T-helper 2 cell (primary cell): Measurements from ENCODE around the gene CDH1.
"Not testable (repeated sequence)": the region's sequence is repeated elsewhere in the genome, so short reads cannot be mapped to it uniquely, and the experiment has no call there.

Experiments
- DNase-seq, 5 experiments: peaks; one replicate each; pipeline versions ENCODE4 v3.0.0 to v3.0.0-alpha.2; 2012 to 2022

CDH1 gene

DNA sequence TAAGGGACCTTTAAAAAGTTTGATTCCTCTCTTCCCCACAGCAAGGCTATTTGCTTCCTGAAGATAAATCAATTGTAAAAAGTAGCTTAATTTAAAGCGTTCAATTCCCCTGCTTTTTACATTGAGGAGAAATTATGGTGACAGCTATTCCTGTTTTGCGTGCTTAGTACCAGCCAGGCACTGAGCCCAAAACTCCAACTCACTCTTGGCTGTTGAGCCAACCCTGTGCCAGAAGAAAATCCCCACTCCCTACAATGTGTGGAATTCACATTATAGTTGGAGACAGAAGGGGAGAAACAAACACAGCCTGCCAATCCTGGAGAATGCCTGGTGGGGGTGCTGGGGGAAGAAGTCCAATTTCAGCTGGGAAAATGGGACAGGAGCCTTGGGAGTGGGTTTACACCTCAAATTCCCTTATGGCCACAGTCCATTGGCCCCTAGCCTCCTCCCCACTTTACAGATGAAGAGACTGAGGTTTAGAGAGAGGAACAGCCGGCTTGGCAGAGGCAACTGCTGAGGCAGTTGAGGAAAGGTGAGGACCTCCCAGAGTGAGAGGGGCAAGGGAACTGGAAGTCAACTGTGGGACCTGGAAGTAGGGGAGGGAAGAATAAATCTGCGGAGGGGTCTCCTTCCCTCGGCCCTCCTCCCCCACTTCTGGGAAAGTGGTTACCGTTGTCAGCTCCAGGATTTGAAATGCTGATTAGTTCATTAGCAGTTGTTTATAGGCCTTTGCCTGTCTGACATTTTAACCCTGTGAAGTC is 26.1 kb downstream of the CDH1 start:
- DNase-seq, result no peak

DNA sequence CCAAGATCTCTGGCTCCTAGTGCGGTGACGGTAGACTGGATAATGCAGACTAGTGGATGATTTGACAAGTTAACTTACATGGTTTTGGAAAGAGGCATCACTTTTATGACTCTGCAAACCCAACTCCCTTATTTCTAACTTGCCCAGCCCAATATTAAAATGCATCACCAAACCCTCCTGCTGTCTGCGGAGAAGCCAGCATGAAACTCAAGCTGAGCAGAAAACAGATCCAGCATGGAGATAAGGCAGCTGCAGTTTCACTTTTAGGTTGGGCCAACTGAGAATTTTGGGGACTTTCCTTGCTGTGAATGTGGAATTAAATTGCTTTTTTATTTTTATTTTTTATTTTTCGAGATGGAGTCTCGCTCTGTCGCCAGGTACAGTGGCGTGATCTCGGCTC is 27.8 kb downstream of the CDH1 start:
- DNase-seq, result peak in 2 of 5 experiments; percentile 7 to 92

DNA sequence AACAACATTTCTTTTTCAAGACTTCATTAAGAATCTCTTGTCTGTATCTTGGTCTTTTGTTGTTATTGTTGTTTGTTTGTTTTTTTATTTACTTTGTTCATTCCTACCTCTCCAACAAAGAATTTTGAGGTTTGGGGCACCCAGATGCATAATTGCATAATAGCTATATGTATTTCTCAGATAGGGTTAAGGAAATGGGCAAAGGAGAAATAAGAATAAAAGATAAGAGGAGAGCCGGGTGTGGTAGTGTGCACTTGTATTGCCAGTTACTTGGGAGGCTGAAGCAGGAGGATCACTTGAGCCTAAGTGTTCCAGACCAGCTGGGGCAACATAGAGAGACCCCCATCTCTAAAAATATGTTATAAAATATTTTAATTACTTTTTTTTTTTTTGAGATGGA is 30.5 kb downstream of the CDH1 start:
- no peak for DNase-seq

DNA sequence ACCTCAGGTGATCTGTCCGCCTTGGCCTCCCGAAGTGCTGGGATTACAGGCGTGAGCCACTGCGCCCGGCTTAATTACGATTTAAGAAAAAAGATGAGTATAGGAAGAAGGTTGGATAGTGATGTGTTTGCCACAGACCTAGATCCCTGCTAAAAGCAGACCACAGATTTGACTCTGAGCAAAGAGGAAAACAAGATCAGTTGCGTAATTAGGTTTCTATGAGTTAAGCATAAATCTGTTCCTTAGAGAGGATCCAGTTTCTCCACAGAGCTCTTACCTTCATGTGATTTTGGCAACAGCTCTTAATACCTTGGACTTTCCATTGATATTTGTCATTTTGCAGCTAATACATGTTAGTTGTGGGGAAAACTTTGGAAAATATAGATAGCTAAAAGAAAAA is 31.1 kb downstream of the CDH1 start:
- DNase-seq, result no peak

DNA sequence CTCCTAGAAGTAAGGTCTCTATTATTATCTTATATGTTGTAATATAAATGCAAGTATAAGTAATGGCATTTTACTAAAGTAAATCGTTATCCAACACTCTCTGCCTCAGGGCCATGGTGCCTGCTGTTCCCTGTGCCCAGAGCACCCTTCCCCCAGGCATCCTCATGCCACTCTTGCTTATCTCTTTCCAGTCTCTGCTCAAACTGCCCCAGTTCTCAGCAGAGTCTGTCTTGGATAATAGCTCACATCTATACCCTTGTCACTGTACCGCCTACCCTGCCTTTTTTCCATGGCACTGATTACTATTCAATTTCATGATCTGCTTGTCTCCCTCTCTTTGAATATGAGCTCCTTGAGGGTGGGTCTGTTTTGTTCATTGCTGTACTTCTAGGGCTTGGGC is 31.7 kb downstream of the CDH1 start:
- no peak for DNase-seq

DNA sequence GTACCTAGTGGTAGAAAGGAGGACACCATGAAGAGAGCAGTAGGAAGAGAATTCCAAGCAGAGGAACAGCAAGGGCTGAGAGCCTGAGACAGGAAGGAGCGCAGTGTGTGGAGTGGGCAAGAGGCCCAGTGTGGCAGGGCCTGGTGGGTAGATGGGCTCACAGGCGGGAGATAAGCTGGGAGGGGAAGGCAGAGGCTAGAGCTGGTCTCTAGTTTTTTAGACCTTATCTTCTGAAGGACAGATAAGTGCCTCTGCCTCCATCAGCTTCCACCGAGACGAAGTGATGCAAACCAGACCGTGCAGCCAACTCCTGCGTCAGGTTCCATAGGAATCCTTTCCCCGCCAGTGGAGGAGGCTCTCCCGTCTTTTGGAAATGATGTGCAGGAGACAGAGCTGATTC is 33.6 kb downstream of the CDH1 start:
- DNase-seq, result no peak

DNA sequence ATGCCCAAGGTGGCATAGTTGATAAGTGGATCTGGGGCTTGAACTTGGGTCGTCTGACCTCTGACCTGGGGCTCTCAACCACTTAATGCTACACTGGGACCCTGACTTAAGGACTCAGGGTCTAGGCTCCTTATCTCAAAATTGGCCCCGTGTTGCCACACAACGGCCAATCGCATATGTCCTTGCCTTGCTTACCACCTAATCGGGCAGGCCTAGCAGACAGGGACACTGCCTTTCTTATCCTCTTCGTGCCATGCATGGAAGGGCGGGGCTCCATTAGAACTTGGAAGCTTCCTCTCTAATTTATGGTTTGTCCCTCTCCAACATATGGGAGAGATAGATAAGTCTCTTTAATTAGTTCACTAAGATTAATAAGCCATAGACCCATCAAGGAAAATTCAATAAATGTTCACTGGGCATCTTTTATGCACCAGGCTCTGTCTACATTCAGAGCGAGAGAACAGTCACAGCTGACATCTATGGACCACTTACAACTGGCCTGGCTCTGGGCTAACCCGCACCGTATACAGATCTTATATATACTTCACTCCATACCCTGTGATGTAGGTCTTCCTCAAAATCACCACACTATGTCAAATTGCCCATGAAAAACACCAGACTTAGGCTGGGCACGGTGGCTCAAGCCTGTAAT is 35.1 kb downstream of the CDH1 start:
- no peak for DNase-seq

DNA sequence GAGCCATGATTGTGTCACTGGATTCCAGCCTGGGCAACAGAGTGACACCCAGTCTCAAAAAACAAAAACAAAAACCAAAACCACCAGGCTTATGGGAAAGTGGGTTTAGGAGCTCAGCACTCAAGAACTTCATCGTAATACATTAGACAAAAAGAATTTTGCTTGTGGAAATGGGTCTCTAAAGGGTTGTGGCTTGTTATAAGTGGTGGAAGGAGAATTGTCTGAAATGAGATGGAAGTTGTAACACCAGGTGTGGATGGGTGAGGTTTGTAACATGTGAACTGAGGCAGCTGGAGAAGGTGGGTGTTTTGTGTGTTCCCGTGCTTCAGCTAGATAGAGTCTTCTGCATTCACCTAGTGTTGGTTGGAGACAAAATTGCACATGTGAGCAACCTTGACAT is 35.8 kb downstream of the CDH1 start:
- DNase-seq, result no peak

DNA sequence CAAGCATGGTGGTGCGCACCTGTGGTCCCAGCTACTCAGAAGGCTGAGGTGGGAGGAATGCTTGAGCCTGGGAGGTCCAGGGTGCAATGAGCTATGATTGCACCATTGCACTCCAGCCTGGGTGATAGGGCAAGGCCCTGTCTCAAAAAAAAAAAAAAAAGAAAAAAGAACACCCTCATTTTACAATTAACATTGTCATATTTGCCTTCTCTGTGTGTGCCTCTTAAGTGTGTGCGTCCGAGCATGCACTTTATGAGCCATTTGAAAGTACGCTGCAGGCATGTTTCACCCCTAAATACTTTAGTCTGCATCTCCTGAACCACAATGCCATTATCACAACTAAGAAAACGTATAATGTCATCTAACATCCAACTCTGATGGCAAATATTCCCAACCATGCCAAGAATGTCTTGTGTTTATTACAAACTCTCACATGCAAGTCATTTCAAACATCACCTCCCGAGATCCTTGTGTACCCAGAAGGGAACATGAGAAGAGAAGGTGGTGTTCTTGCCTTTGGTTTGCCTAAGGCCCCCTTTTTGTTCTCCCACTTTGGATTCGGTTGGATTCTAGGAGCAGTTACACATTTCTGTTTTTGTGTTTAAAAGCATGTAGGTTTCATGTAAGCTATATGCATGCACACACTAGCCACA is 38.0 kb downstream of the CDH1 start:
- DNase-seq, result no peak

DNA sequence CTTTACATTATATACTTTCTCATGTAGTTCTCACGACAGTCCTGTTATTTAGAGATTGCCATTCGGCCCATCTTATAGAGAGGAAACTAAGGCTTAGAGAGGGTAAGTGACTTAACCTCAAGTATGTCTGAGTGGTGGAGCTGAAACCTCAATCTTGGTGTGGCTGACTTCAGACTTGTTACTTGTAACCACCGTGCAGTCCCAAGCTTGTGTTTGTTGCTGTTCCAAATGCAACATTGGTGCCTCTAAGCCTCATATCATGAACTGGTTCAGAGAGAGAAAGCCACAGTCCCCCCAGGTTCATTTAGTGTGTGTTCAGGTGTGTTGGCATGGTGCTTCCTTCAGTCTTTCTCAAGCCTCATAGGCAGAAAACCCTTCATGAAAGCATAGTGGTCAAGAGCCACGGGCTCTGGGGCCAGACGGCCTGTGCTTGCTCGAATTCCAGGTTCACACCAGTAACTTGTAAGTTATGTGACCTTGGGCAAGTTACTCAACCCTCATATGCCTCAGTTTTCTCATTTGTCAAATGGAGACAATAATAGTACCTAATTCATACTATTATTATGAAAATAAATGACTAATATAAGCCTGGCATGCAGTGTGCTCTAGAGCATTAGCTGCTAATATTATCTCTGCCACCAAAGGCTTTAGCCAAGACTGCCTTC is 39.9 kb downstream of the CDH1 start:
- DNase-seq, result peak in 1 of 5 experiments; percentile 93

DNA sequence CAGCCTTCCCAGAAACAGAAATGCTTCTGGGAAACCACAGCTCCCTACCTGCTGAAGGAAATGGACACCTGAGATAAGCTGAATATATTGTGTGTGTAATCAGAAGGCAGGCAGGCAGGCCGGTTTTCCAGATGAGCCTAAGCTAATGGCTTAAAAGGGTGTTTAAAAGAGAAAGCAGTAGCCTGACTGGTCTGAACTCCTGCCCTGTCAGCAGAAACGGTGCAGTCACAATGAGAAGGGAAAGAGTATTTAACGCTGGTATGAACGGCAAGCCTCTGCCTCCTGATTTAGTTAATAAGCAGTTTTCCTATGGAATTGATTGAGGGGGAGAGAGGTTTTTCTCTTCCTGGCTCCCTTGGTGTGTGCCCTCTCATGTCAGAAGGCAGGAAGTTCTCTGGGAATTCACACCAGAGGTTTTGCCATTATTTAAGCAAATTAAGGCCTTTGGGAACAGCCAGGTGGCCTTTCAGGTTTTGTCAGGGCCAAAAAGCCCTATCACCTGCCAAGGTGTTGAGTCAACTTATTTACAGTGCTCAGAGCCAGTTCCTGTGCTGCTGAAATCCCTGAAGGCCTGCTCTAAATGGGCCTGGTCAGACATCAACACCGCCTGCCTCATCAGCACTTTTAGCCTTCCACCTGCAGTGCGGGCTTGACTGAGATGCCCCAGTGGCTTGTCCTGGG is 41.6 kb downstream of the CDH1 start:
- DNase-seq, result no peak

DNA sequence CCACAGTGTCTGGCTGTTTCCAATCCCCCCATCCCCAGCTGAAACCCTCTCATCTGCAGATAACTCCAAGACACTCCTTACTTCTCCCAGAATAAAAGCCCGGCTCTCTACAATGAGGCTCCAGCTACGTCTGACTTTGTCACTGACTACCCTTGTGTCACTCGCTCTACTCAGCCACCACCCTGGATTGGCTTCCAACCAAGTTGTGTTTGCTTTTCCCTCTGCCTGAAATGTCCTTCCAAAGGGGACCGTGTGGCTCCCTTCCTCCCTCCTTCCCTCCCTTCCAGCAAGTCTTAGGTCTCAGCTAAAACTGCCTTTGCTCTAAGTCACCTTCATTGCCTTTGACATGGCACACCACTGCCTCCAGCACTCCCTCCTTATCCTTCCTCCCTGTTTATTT is 42.8 kb downstream of the CDH1 start:
- no peak for DNase-seq

DNA sequence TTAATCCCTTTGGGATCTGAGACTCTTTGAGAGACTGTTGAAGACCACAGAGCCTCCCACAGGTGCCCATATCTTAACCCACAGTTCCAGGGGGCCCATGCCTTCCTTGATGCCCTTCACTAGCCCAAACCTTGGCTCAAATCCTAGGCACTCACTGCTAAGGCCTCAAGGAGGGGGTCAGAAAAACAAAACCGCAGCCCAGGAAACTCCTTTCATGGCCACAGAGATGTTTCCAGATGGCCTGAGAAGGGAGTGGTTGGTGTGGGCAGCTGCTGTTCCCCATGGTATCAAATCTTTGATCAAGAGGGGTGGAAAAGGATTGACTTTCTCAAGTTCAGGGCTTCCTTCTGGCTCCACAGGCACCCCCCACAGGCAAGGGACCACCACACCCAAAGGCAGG is 44.7 kb downstream of the CDH1 start:
- no peak for DNase-seq

DNA sequence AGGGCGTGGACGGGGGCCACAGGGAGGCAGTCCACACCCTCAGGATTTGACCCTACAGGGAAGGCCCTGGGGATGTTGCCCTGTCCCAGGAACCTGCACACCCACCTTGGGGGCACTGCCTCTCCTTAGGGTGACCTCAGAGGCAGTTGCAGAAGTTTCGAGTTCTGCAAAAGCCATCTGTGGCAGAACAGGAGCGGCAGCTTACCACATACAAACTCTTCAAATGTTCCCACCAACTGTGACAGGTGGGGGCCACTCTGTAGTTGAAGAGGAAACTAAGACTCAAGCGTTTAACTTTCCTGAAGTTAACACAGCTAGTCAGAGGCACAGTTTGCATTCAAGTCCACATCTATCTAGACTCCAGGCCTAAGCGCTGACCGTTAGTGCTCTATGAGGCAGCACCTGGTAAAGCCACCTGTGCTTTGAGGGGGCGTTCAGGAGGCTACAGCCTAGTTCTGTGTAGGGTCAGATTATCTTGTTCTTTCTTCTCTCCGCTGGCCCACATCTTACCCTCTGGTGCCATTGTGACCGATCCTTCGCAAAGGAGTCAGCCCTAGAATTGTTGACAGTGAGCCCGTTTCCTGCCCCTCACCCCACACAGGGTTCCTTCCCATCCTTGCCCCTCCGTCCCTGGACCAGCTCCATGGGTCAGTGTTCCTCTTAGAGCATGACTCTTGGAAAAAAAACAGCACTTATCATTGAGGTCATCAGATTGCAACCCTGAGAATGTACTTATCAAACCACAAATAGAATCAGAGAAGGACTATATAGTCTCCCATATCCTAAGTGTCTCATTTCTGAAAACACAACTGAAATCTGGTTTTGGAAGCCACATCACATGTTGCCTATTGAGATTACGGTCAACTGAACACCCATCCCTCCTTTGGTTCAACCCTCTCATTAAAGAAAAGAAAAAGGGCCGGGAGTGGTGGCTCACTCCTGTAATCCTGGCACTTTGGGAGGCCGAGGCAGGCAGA is 45.4 kb downstream of the CDH1 start:
- peak in 1 of 5 experiments; percentile 82 for DNase-seq

DNA sequence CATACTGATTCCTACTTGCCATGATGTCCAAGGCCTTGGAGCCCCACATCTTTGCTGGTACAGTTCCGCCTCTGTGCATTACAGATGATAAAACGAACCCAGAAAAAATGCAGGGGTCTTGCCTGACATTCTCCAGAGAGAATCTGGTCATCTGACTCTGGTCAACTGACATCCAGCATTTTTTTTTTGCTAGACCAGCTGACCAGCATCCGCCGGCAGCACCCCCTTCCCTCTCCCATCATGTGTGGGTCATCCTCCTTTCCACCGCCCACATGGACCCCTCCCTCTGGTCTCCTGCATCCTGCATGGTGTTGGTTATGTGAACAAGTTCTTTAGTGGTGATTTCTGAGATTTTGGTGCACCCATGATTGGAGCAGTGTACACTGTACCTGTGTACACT is 47.1 kb downstream of the CDH1 start:
- DNase-seq, result no peak

DNA sequence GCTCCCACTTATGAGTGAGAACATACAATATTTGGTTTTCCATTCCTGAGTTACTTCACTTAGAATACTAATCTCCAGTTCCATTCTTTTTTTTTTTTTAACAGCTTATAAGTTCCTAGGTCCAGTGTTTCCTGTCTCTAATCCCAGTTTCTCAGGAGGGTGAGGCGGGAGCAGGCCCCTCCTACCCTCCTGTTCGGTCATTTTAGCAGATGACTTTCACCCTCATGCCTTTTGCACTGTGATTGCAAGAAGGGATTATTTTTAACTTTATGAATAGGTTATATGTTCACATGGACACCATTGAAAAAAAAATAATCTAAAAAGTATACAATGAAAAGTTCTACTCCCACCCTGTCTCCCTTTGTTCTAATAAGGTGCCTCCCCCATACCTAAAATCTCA is 47.6 kb downstream of the CDH1 start:
- no peak for DNase-seq

DNA sequence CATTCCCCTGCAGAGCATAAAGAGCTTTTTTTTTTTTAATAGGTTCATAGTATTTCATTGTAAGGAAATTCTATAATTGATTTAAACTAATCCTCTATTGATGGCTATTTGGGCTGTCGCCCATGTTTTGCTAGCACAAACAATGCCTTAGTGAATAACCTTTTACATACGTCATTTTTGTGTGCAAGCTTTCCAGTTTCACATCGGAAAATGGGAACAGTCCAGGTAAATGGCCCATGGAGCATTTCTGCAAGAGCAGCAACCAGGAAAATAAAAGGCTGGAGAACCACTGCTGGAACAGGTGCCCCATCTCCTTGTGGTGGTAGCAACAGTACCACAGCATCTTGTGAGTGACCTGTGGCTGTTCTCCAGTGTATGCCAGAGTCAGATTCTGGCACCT is 48.6 kb downstream of the CDH1 start:
- DNase-seq, result no peak

DNA sequence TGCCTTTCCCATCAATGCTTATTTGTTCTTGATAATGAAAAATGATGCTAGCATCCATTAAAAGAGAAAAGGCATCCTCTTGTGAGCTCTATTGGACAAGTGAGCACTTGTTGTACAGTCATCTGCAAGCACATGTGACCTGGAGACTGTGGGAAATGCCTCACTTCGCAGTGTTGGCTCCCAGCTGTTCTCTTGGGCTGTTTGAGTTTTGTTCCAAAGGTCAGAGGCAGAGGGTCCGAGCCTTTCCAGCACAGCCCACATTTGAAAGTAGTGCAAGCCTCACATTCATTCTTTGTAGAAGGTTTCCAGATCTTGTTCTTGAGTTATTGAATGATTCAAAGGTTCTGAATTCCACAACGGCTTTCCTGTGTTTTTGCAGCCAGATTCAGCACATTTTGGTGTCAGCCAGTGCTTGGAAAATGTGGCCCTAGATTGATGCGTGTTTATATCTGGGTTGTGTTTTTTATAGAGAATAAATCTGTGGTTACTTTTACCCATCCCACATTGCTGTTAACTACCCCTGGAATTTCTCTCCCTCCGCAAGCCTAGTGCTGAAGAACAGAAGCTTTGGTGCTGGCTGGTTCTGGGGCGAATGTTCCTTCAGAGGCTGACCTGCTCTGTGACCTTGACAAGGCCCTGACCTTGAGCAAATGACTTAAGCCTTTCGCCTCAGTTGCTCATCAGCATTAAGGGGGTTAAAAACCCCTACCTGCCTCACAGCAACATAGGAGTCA is 49.8 kb downstream of the CDH1 start:
- DNase-seq, result no peak

DNA sequence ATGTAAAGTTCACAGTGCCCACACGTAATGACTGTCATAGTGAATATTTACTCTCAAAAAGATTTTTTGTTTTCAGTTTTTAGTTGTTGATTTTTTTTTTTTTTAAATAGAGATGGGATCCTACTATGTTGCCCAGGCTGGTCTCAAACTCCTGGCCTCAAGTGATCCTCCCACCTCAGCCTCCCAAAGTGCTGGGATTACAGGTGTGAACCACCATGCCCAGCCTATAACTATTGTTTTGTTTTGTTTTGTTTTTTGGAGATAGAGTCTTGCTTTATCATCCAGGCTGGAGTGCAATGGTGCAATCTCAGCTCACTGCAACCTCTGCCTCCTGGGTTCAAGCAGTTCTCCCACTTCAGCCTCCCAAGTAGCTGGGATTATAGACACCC is 50.3 kb downstream of the CDH1 start:
- not testable (repeated sequence) for DNase-seq

DNA sequence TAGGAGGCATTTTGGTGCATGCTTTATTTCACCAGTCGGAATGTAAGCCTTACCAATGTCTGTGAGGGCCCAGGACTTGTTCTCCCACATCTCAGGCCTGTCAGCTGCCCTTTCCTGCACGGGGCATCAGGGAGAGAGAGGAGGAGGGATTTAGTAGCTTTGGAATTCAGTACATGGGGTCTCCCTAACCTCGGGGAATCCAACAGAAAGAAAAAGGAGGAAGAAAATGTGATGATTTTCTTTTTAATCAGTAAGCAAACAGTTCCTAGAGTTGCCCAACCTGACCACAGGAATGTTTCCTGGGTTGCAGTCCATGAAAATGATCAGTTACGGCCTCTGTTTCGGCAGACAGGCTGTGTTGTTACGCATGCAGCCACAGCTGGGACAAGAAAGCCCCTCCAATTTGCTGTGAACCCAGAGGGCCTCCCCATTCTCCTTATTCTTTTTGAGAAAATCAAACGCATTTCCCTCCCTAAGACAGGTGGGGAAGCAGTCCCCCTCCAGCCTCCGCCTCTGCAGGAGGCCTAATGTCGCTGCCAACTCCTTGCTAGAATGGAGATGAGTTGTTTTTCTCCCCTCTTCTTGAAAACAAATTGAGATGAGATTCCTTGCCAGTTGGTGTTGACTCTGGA is 53.2 kb downstream of the CDH1 start:
- no peak for DNase-seq

DNA sequence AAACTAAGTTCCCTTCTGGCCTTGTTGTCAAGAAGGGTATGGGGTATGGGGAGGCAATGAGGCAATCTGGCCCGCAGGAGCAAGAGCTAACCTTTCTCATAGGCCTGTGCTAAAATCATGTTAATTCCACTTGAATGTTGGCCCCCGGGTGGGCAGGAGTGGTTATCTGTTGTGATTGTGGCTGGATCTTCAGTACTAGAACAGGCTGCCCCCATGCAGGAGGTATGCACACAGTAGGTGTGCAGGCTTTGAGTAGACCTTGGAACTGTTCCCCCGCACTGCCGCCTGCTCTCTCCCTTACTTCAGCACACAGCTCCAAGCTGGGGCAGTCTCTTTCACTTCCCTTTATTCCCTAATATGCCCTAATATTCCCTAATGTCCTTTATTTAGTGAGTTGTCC is 53.9 kb downstream of the CDH1 start:
- no peak for DNase-seq
